Ascending aorta (tissue), 2 donors: ENCODE results near the gene GRIA1. TPM values are rescaled to one million over a fixed set of nuclear protein-coding genes. Genes with fewer than 3 reads are reported as not detected.
"Not testable (repeated sequence)": the region's sequence is repeated elsewhere in the genome, so short reads cannot be mapped to it uniquely, and the experiment has no call there.

ENCODE experiments used
- DNase-seq, 2 donors: peaks; one replicate each; pipeline ENCODE4 v3.0.0-alpha.2; 2019; ENCODE audit warnings: low spot score in 2 of 2
- H3K27ac ChIP-seq, 2 donors: fragments of 200-600 bp; sonication (generic); one replicate each; pipeline ENCODE4 v1.5.1; 2016 to 2017; ENCODE audit warnings: mild to moderate bottlenecking in 1 of 2
- H3K27me3 ChIP-seq: fragments of 200-600 bp; sonication (generic); one replicate; pipeline ENCODE4 v1.5.1; 2017
- H3K36me3 ChIP-seq, 2 donors: fragments of 200-600 bp; sonication (generic); one replicate each; pipeline ENCODE4 v1.5.1; 2016
- H3K4me1 ChIP-seq, 2 donors: fragments of 200-600 bp; sonication (generic); one replicate each; pipeline ENCODE4 v1.5.1; 2016 to 2017; ENCODE audit warnings: mild to moderate bottlenecking in 1 of 2
- H3K4me3 ChIP-seq, 2 donors: fragments of 200-600 bp; sonication (generic); one replicate each; pipeline ENCODE4 v1.5.1; 2016 to 2017; ENCODE audit warnings: mild to moderate bottlenecking in 1 of 2
- H3K9me3 ChIP-seq, 2 donors: fragments of 200-600 bp; sonication (generic); one replicate each; pipeline ENCODE4 v1.5.1; 2016
- intact Hi-C: fragments of 100-400 bp; cut with DNase I; formaldehyde crosslinking; loops from one replicate; pipeline ENCODE4 v1.15.1; 2023
- total RNA-seq: library from RNA; depleted of rRNA; stranded (reverse); fragments of >200 nt; gene quantifications from one replicate; pipeline ENCODE4 v1.1.0, GENCODE V29; 2016
- TF ChIP-seq, protein P1 (sequence below), 3 experiments: fragments of 200-600 bp in 2 of 3; fragments of 450-650 bp in 1 of 3; sonication (generic) in 2 of 3; IDR thresholded peaks; one replicate each; pipeline ENCODE4 v1.5.1; 2016 to 2019; ENCODE audit warnings: antibody characterized with exemption in 3 of 3, mild to moderate bottlenecking in 1 of 3, moderate library complexity in 1 of 3

GRIA1 gene
- total RNA-seq, 1 donor from 2014 or later = 7.0 TPM

DNA sequence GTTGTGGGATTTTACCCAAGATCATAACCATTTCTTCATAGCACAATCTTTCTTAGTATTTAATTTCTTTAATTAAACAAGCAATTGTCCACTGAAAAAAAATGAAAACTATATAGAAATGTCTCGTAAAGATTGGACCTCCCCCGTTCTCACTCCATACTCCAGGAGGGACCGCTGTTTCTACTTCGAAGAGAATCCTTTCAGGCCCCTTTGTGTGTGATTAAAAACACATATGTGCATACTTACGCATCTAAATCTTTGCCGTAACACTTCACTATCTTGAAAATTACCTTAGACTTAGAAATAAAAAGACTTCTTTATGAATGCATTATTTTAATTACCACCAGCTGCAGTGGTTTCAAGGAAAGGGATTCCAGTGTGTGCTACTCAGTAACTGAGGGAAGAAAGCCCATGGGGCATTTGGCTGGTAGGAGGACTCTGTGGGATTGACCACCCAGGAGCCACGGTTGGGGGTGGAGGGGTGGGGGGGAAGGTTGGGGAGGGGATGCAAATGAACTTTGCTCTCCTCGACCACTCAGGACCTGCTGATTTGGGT, 339.1 kb downstream of the GRIA1 start:
- TF ChIP-seq, protein P1, sequence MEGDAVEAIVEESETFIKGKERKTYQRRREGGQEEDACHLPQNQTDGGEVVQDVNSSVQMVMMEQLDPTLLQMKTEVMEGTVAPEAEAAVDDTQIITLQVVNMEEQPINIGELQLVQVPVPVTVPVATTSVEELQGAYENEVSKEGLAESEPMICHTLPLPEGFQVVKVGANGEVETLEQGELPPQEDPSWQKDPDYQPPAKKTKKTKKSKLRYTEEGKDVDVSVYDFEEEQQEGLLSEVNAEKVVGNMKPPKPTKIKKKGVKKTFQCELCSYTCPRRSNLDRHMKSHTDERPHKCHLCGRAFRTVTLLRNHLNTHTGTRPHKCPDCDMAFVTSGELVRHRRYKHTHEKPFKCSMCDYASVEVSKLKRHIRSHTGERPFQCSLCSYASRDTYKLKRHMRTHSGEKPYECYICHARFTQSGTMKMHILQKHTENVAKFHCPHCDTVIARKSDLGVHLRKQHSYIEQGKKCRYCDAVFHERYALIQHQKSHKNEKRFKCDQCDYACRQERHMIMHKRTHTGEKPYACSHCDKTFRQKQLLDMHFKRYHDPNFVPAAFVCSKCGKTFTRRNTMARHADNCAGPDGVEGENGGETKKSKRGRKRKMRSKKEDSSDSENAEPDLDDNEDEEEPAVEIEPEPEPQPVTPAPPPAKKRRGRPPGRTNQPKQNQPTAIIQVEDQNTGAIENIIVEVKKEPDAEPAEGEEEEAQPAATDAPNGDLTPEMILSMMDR (IDR thresholded peaks at IDR 0.05) = no peak
- DNase-seq = no peak
- H3K27ac ChIP-seq = no peak overlapping the region
- no peaks in the 10 kb centered on the region for H3K36me3 ChIP-seq
- no peaks in the 10 kb centered on the region for H3K27me3 ChIP-seq
- no peaks in the 10 kb centered on the region for H3K4me1 ChIP-seq
- no peak overlapping the region for H3K4me3 ChIP-seq
- no peaks in the 10 kb centered on the region for H3K9me3 ChIP-seq
- intact Hi-C loops = loop anchor here (10.0 kb wide), 1 partner anchor 335 kb away; the partner anchor contains the start of gene GRIA1

DNA sequence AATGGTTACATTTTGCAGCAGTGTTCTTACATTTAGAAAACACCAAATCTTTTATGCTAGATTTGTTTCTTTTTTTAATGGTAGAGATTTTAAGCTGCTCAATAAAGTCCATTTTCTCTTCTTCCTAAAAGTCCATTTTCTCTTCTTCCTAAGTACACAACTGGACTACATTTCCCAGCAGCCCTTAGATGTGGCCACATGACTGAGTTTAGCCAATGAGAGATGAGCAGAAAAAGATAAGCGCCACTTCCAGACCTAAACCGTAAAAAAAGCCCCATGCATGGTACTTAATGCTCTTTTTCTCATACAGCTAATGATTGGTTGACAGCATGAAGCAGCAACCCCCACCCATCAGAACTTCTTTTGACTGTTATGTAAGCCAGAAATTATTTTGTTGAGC, 341.5 kb downstream of the GRIA1 start:
- intact Hi-C loops = no loop called here
- DNase-seq = no peak
- H3K9me3 ChIP-seq = no peaks in the 10 kb centered on the region
- TF ChIP-seq, protein P1 (IDR thresholded peaks at IDR 0.05) = no peak
- no peaks in the 10 kb centered on the region for H3K27me3 ChIP-seq
- no peak overlapping the region for H3K27ac ChIP-seq
- no peaks in the 10 kb centered on the region for H3K36me3 ChIP-seq
- no peak overlapping the region for H3K4me3 ChIP-seq
- no peaks in the 10 kb centered on the region for H3K4me1 ChIP-seq

DNA sequence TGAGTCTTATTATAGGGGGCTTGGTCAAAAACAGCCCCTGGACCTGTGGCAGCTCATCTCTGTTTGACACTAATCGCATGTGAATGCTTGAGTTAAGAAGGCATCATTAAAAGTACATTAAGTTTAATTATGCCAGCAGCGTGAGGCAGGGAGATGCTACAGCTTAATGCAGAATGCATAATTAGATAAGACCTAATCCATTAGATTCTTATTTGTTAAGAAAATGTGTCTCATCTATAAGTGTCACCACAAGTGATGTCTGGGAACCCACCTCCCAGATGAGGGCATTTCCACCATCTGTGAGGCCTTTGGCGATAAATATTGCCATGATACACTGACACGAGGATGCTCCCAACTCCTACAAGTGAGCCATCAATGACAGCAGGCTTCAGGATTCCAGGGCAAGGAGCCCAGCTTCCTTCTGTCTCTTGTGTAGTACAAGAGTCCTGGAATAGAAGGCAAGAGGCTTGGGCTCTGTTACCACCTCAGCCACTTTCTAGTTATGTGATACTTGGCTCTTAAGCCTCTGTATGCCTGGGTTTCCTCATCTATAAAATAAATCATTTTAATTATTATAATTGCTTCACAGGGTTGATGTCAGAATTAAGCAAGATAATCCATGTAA, 345.5 kb downstream of the GRIA1 start:
- intact Hi-C loops = no loop called here
- Histone ChIP-seq H3K27me3 (no peaks in the 10 kb centered on the region), H3K27ac (no peak overlapping the region), H3K4me3 (no peak overlapping the region), H3K4me1 (no peaks in the 10 kb centered on the region), H3K9me3 (no peaks in the 10 kb centered on the region), H3K36me3 (no peaks in the 10 kb centered on the region)
- DNase-seq = no peak
- TF ChIP-seq, protein P1 (IDR thresholded peaks at IDR 0.05) = no peak

DNA sequence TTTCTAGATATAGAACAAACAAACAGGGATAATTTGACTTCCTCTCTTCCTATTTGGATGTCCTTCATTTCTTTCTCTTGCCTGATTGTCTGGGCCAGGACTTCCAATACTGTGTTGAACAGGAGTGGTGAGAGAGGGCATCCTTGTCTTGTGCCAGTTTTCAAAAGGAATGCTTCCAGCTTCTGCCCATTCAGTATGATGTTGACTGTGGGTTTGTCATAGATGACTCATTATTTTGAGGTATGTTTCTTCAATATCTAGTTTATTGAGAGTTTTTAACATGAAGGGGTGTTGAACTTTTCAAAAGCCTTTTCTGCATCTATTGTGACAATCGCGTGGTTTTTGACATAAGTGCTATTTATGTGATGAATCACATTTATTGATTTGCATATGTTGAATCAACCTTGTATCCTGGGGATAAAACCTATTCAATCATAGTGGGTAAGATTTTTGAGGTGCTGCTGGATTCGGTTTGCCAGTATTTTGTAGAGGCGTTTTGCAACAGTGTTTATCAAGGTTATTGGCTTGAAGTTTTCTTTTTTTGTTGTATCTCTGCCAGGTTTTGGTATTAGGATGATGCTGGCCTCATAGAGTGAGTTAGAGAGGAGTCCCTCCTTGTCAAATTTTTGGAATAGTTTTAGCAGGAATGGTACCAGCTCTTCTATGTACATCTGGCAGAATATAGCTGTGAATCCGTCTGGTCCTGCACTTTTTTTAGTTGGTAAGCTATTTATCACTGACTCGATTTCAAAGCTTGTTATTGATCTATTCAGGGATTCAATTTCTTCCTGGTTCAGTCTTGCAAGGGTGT, 359.0 kb downstream of the GRIA1 start:
- H3K4me3 ChIP-seq, H3K4me1 ChIP-seq, H3K9me3 ChIP-seq, H3K27ac ChIP-seq, H3K27me3 ChIP-seq, intact Hi-C loops, DNase-seq, H3K36me3 ChIP-seq: not testable (repeated sequence)

DNA sequence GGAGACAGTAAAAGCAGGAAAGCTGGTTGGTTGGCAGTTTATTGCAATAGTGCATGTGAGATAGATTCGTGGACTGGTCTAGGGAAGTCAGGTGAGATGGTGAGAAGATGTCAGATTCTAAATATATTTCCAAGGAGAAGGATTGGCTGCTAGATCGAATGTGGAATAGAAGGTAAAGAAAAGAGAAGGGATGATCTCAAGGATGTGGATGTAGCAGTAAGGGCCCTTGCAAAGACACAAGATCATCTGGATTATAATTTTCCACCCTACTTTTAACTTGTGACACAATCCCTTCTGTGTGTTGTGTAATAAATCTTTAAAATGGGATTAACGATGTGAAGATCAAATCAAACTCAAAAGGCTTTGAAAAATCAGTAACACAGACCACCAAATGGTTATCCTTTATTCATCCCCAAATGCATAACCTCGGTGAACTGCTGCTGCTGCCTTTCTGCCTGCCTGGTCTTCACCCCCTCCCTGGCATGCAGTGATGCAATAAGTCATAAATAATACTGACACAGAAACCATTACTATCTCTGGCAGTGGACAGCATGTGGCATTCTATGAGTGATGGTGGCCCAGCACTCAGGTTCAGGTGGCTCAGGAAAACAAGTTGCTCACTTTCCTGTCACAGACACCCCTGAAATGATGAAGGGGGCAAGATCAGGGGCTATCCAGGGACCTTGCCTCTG, 369.9 kb downstream of the GRIA1 start:
- H3K27me3 ChIP-seq = no peaks in the 10 kb centered on the region
- no peak for DNase-seq
- intact Hi-C loops = no loop called here
- no peak overlapping the region for H3K27ac ChIP-seq
- no peak overlapping the region for H3K4me3 ChIP-seq
- no peaks in the 10 kb centered on the region for H3K36me3 ChIP-seq
- TF ChIP-seq, protein P1 (IDR thresholded peaks at IDR 0.05) = no peak
- H3K9me3 ChIP-seq = peaks cover 0 to 1% of the 10 kb centered on the region in 2 donors
- H3K4me1 ChIP-seq = no peaks in the 10 kb centered on the region

DNA sequence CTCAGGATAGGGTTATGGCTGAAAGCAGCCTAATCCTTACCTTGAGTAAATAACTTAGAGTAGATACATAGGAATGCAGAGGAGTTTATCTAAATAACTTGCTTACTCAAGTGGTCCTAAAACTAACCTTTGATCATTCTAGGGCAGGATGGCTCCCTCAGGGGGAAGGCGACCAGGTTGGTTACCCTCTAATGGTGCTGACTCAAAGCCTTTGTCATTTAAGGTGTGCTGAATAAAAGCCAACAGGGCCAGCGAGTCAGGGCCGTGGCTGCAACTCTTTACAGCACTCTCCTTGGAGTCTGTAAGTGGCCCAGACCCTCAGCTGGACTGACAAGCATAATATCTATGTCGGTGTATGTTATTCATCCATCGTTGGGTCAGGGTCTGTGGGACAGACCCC, 372.4 kb downstream of the GRIA1 start:
- H3K36me3 ChIP-seq, H3K27ac ChIP-seq, H3K4me1 ChIP-seq, H3K27me3 ChIP-seq, H3K9me3 ChIP-seq, H3K4me3 ChIP-seq, intact Hi-C loops, DNase-seq: not testable (repeated sequence)
